HepG2 (cell line): Measurements from ENCODE around the gene SUPT6H.

ENCODE experiments used
- EHMT2 ChIP-seq: fragments of 200-600 bp; sonication (generic); IDR thresholded peaks from 2 replicates; pipeline ENCODE4 v1.7.0; 2017; ENCODE audit warnings: antibody characterized with exemption, low read depth, low read length, borderline replicate concordance
- SMC3 ChIP-seq: IDR thresholded peaks from 2 replicates; pipeline ENCODE4 v1.6.1; 2011; ENCODE audit warnings: low read length, improper control_type of control experiment
- SP1 ChIP-seq, 2 experiments: fragments of 450-650 bp in 1 of 2; sonication (generic) in 1 of 2; formaldehyde crosslinking in 1 of 2; IDR thresholded peaks; 2 replicates each; pipeline versions ENCODE4 v1.4.0 to v1.6.1; 2016 to 2020; ENCODE audit warnings: missing genetic modification reagents in 1 of 2
- TF ChIP-seq, protein P1 (sequence below): sonication (generic); formaldehyde crosslinking; IDR thresholded peaks from 2 replicates; pipeline ENCODE4 v1.5.0; 2020; ENCODE audit warnings: mild to moderate bottlenecking, missing genetic modification reagents, moderate library complexity
- TF ChIP-seq, protein P2 (sequence below): sonication (generic); formaldehyde crosslinking; IDR thresholded peaks from 2 replicates; pipeline ENCODE4 v1.4.0; 2020; ENCODE audit warnings: mild to moderate bottlenecking, missing genetic modification reagents
- TF ChIP-seq, protein P3 (sequence below): sonication (generic); formaldehyde crosslinking; IDR thresholded peaks from 2 replicates; pipeline ENCODE4 v1.4.0; 2020; ENCODE audit warnings: missing genetic modification reagents
- TF ChIP-seq, protein P4 (sequence below): sonication (generic); formaldehyde crosslinking; IDR thresholded peaks from 2 replicates; pipeline ENCODE4 v1.8.1; 2023; ENCODE audit warnings: mild to moderate bottlenecking, missing genetic modification reagents

DNA sequence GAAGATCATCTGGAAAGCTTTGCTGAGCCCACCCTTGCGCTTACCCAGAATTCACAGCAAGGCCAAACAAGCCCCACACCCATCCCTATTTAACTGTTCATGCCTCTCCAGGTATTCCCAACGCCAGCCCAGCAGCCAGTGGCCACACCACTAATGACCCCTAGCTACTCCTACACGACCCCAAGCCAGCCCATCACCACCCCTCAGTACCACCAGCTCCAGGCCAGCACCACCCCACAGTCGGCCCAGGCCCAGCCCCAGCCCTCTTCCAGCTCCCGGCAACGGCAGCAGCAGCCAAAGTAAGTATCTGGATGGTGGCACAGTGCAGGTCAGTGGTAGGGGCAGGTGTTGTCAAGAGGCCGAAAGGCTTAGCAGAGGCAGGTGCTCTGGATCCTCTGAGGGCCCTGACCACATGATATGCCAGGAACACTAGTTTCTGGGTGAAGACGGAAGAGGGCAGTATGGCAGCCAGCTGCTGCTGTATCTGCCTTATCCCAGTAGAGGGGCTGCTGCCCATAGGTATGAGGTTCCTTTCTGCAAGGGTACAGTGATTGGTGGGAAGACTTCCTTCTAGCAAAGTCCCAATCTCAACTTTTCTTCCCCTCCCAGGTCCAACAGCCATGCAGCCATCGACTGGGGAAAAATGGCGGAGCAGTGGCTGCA, 39.0 kb downstream of the SUPT6H start:
- TF ChIP-seq, protein P1, sequence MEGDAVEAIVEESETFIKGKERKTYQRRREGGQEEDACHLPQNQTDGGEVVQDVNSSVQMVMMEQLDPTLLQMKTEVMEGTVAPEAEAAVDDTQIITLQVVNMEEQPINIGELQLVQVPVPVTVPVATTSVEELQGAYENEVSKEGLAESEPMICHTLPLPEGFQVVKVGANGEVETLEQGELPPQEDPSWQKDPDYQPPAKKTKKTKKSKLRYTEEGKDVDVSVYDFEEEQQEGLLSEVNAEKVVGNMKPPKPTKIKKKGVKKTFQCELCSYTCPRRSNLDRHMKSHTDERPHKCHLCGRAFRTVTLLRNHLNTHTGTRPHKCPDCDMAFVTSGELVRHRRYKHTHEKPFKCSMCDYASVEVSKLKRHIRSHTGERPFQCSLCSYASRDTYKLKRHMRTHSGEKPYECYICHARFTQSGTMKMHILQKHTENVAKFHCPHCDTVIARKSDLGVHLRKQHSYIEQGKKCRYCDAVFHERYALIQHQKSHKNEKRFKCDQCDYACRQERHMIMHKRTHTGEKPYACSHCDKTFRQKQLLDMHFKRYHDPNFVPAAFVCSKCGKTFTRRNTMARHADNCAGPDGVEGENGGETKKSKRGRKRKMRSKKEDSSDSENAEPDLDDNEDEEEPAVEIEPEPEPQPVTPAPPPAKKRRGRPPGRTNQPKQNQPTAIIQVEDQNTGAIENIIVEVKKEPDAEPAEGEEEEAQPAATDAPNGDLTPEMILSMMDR (CRISPR knock-in tag), result no peak
- TF ChIP-seq, protein P2, sequence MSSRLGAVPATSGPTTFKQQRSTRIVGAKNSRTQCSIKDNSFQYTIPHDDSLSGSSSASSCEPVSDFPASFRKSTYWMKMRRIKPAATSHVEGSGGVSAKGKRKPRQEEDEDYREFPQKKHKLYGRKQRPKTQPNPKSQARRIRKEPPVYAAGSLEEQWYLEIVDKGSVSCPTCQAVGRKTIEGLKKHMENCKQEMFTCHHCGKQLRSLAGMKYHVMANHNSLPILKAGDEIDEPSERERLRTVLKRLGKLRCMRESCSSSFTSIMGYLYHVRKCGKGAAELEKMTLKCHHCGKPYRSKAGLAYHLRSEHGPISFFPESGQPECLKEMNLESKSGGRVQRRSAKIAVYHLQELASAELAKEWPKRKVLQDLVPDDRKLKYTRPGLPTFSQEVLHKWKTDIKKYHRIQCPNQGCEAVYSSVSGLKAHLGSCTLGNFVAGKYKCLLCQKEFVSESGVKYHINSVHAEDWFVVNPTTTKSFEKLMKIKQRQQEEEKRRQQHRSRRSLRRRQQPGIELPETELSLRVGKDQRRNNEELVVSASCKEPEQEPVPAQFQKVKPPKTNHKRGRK (CRISPR knock-in tag), result no peak
- TF ChIP-seq EHMT2 (no peak), SP1 (IDR thresholded peaks at IDR 0.05) (no peak), SP1 (CRISPR knock-in tag; IDR thresholded peaks at IDR 0.05) (no peak), SMC3 (no peak)
- TF ChIP-seq, protein P3, sequence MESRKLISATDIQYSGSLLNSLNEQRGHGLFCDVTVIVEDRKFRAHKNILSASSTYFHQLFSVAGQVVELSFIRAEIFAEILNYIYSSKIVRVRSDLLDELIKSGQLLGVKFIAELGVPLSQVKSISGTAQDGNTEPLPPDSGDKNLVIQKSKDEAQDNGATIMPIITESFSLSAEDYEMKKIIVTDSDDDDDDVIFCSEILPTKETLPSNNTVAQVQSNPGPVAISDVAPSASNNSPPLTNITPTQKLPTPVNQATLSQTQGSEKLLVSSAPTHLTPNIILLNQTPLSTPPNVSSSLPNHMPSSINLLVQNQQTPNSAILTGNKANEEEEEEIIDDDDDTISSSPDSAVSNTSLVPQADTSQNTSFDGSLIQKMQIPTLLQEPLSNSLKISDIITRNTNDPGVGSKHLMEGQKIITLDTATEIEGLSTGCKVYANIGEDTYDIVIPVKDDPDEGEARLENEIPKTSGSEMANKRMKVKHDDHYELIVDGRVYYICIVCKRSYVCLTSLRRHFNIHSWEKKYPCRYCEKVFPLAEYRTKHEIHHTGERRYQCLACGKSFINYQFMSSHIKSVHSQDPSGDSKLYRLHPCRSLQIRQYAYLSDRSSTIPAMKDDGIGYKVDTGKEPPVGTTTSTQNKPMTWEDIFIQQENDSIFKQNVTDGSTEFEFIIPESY, result no peak
- TF ChIP-seq, protein P4, sequence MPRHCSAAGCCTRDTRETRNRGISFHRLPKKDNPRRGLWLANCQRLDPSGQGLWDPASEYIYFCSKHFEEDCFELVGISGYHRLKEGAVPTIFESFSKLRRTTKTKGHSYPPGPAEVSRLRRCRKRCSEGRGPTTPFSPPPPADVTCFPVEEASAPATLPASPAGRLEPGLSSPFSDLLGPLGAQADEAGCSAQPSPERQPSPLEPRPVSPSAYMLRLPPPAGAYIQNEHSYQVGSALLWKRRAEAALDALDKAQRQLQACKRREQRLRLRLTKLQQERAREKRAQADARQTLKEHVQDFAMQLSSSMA, result no peak
